ENCODE measurements around the gene CMTM2.
"Not testable (repeated sequence)": the region's sequence is repeated elsewhere in the genome, so short reads cannot be mapped to it uniquely, and the experiment has no call there.

CMTM2 gene

GRCh38 chr16:66553223-66553622, 26.0 kb upstream of the CMTM2 start:
- 90 to 94% methylated on average over 8 of the region's 8 CpGs for whole genome bisulfite sequencing, 2 experiments
- H3K36me3 ChIP-seq (ENCODE audit: control insufficient read depth, insufficient read depth, low read length): no peaks in the 10 kb centered on the region
- H3K4me3 ChIP-seq (ENCODE audit: insufficient read depth, low read depth, low read length): no peak overlapping the region
- H3K4me1 ChIP-seq (ENCODE audit: control insufficient read depth, insufficient read depth, low read length): no peaks in the 10 kb centered on the region
- H3K27ac ChIP-seq (ENCODE audit: insufficient read depth, low read depth, low read length, poor library complexity, severe bottlenecking): no peak overlapping the region
- no peaks in the 10 kb centered on the region for H3K9me3 ChIP-seq (ENCODE audit: control insufficient read depth, low read length)
- peaks cover 13% of the 10 kb centered on the region for H3K27me3 ChIP-seq (ENCODE audit: control insufficient read depth, insufficient read depth, low read length, poor library complexity, severe bottlenecking)

- Histone ChIP-seq H3K36me3 (ENCODE audit: control insufficient read depth, insufficient read depth, low read length) (no peaks in the 10 kb centered on the region), H3K9me3 (ENCODE audit: control insufficient read depth, low read length) (no peaks in the 10 kb centered on the region), H3K27ac (ENCODE audit: insufficient read depth, low read depth, low read length, poor library complexity, severe bottlenecking) (no peak overlapping the region), H3K4me1 (ENCODE audit: control insufficient read depth, insufficient read depth, low read length) (no peaks in the 10 kb centered on the region), H3K27me3 (ENCODE audit: control insufficient read depth, insufficient read depth, low read length, poor library complexity, severe bottlenecking) (peaks cover 13% of the 10 kb centered on the region), H3K4me3 (ENCODE audit: insufficient read depth, low read depth, low read length) (no peak overlapping the region)
- 95% methylated on average over 3 of the region's 3 CpGs for WGBS, 2 experiments
Observed at GRCh38 chr16:66554021-66554420, 25.2 kb upstream of the CMTM2 start.

GRCh38 chr16:66554495-66554894, 24.8 kb upstream of the CMTM2 start:
- no peak overlapping the region for H3K27ac ChIP-seq (ENCODE audit: insufficient read depth, low read depth, low read length, poor library complexity, severe bottlenecking)
- 95 to 98% methylated on average over 6 of the region's 6 CpGs for WGBS, 2 experiments

GRCh38 chr16:66560107-66560506, 19.2 kb upstream of the CMTM2 start:
- no peaks in the 10 kb centered on the region for H3K27me3 ChIP-seq (ENCODE audit: control insufficient read depth, insufficient read depth, low read length, poor library complexity, severe bottlenecking)
- H3K4me3 ChIP-seq (ENCODE audit: insufficient read depth, low read depth, low read length): no peak overlapping the region
- no peaks in the 10 kb centered on the region for H3K9me3 ChIP-seq (ENCODE audit: control insufficient read depth, low read length)
- no peak overlapping the region for H3K27ac ChIP-seq (ENCODE audit: insufficient read depth, low read depth, low read length, poor library complexity, severe bottlenecking)
- H3K36me3 ChIP-seq (ENCODE audit: control insufficient read depth, insufficient read depth, low read length): no peaks in the 10 kb centered on the region
- 89 to 90% methylated on average over 1 of the region's 1 CpG for WGBS, 2 experiments
- H3K4me1 ChIP-seq (ENCODE audit: control insufficient read depth, insufficient read depth, low read length): no peaks in the 10 kb centered on the region

More at GRCh38 chr16:66554495-66554894, 24.8 kb upstream of the CMTM2 start:
- Histone ChIP-seq H3K4me3 (ENCODE audit: insufficient read depth, low read depth, low read length) (no peak overlapping the region), H3K9me3 (ENCODE audit: control insufficient read depth, low read length) (no peaks in the 10 kb centered on the region), H3K27me3 (ENCODE audit: control insufficient read depth, insufficient read depth, low read length, poor library complexity, severe bottlenecking) (peaks cover 13% of the 10 kb centered on the region), H3K4me1 (ENCODE audit: control insufficient read depth, insufficient read depth, low read length) (no peaks in the 10 kb centered on the region), H3K36me3 (ENCODE audit: control insufficient read depth, insufficient read depth, low read length) (no peaks in the 10 kb centered on the region)

DNA sequence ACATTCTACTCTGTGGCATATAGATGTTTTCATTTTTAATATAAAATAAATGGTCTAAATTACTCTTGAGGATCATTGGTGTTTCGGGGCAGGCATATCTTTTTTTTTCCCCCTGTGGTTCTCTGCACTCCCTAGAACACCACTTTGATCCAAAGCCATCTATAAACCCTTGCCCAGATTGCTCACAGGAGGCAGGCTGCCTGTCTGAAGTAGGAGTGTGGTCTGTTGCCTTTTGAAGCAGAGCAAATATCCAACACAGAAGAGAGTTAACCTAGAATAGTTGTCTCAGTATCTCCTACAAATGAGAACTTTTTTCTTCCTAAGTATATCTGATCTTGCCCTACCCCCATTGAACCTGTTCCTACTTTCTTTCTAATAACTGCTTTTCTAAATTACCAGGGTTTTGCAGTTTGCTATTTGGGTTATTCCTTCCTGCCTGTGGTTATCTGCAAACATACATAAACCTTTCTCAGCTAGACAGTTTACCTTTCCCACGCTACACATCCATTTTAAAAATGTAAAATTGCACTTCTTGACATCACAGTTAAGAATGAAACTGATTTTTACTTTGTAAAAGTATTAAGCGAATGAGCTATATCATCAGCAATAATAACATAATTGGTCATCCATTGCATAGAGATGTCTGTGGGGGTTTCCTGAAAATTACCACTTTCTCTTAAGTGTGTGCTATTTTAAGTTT, 17.7 kb upstream of the CMTM2 start:
- 97 to 100% methylated on average over 2 to 3 of the region's 3 CpGs for WGBS, 2 experiments
- H3K36me3 ChIP-seq (ENCODE audit: control insufficient read depth, insufficient read depth, low read length): no peaks in the 10 kb centered on the region
- H3K4me3 ChIP-seq (ENCODE audit: insufficient read depth, low read depth, low read length): no peak overlapping the region
- H3K27ac ChIP-seq (ENCODE audit: insufficient read depth, low read depth, low read length, poor library complexity, severe bottlenecking): no peak overlapping the region
- H3K4me1 ChIP-seq (ENCODE audit: control insufficient read depth, insufficient read depth, low read length): no peaks in the 10 kb centered on the region
- H3K9me3 ChIP-seq (ENCODE audit: control insufficient read depth, low read length): no peaks in the 10 kb centered on the region
- no peaks in the 10 kb centered on the region for H3K27me3 ChIP-seq (ENCODE audit: control insufficient read depth, insufficient read depth, low read length, poor library complexity, severe bottlenecking)

DNA sequence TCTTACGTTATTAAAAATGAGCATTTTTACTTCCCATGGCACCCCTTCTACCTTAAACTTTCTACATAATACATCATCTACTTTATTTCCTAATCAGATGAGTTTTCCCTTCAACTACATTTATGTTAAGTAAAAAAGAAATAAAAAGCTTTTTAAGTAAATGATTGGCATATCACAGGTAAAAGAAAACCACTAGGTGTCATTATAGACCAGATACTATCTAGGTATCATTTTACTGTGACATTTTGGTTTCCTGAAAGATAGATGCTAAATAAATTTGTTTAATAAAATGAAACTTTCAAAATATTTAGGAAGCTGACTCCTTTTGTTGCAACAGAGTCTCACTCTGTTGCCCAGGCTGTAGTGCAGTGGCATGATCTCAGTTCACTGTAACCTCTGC, 16.9 kb upstream of the CMTM2 start:
- WGBS, 2 experiments: 94 to 100% methylated on average over 1 of the region's 1 CpG
- Histone ChIP-seq H3K36me3 (ENCODE audit: control insufficient read depth, insufficient read depth, low read length) (no peaks in the 10 kb centered on the region), H3K27me3 (ENCODE audit: control insufficient read depth, insufficient read depth, low read length, poor library complexity, severe bottlenecking) (no peaks in the 10 kb centered on the region), H3K4me3 (ENCODE audit: insufficient read depth, low read depth, low read length) (no peak overlapping the region), H3K27ac (ENCODE audit: insufficient read depth, low read depth, low read length, poor library complexity, severe bottlenecking) (no peak overlapping the region), H3K4me1 (ENCODE audit: control insufficient read depth, insufficient read depth, low read length) (no peaks in the 10 kb centered on the region), H3K9me3 (ENCODE audit: control insufficient read depth, low read length) (no peaks in the 10 kb centered on the region)

GRCh38 chr16:66562986-66563385, 16.3 kb upstream of the CMTM2 start:
- H3K27me3 ChIP-seq (ENCODE audit: control insufficient read depth, insufficient read depth, low read length, poor library complexity, severe bottlenecking): no peaks in the 10 kb centered on the region
- H3K27ac ChIP-seq (ENCODE audit: insufficient read depth, low read depth, low read length, poor library complexity, severe bottlenecking): no peak overlapping the region
- H3K36me3 ChIP-seq (ENCODE audit: control insufficient read depth, insufficient read depth, low read length): no peaks in the 10 kb centered on the region
- 88 to 96% methylated on average over 1 to 2 of the region's 2 CpGs for WGBS, 2 experiments
- H3K4me1 ChIP-seq (ENCODE audit: control insufficient read depth, insufficient read depth, low read length): no peaks in the 10 kb centered on the region
- no peaks in the 10 kb centered on the region for H3K9me3 ChIP-seq (ENCODE audit: control insufficient read depth, low read length)
- no peak overlapping the region for H3K4me3 ChIP-seq (ENCODE audit: insufficient read depth, low read depth, low read length)

- Histone ChIP-seq H3K27me3 (ENCODE audit: control insufficient read depth, insufficient read depth, low read length, poor library complexity, severe bottlenecking) (no peaks in the 10 kb centered on the region), H3K36me3 (ENCODE audit: control insufficient read depth, insufficient read depth, low read length) (no peaks in the 10 kb centered on the region), H3K4me3 (ENCODE audit: insufficient read depth, low read depth, low read length) (no peak overlapping the region), H3K27ac (ENCODE audit: insufficient read depth, low read depth, low read length, poor library complexity, severe bottlenecking) (no peak overlapping the region), H3K4me1 (ENCODE audit: control insufficient read depth, insufficient read depth, low read length) (no peaks in the 10 kb centered on the region), H3K9me3 (ENCODE audit: control insufficient read depth, low read length) (no peaks in the 10 kb centered on the region)
- 90 to 94% methylated on average over 2 of the region's 2 CpGs for WGBS, 2 experiments
Observed at GRCh38 chr16:66563574-66564334, 15.5 kb upstream of the CMTM2 start.

GRCh38 chr16:66566051-66566901, 13.0 kb upstream of the CMTM2 start, which contains the start of gene CMTM1:
Gene CMTM1, plus strand, starts transcription at chr16:66566439. Its CDS starts 75 bp downstream, at chr16:66566514.
- WGBS, 2 experiments: 95 to 96% methylated on average over 54 of the region's 54 CpGs
- no peaks in the 10 kb centered on the region for H3K4me1 ChIP-seq (ENCODE audit: control insufficient read depth, insufficient read depth, low read length)
- no peaks in the 10 kb centered on the region for H3K27me3 ChIP-seq (ENCODE audit: control insufficient read depth, insufficient read depth, low read length, poor library complexity, severe bottlenecking)
- H3K9me3 ChIP-seq (ENCODE audit: control insufficient read depth, low read length): no peaks in the 10 kb centered on the region
- H3K27ac ChIP-seq (ENCODE audit: insufficient read depth, low read depth, low read length, poor library complexity, severe bottlenecking): no peak within 1 kb of the TSS
- no peak within 1 kb of the TSS for H3K4me3 ChIP-seq (ENCODE audit: insufficient read depth, low read depth, low read length)
- no peaks in the 10 kb centered on the region for H3K36me3 ChIP-seq (ENCODE audit: control insufficient read depth, insufficient read depth, low read length)

- WGBS, 2 experiments: 80 to 96% methylated on average over 1 to 2 of the region's 3 CpGs
- H3K27me3 ChIP-seq (ENCODE audit: control insufficient read depth, insufficient read depth, low read length, poor library complexity, severe bottlenecking); H3K4me1 ChIP-seq (ENCODE audit: control insufficient read depth, insufficient read depth, low read length); H3K4me3 ChIP-seq (ENCODE audit: insufficient read depth, low read depth, low read length); H3K9me3 ChIP-seq (ENCODE audit: control insufficient read depth, low read length); H3K27ac ChIP-seq (ENCODE audit: insufficient read depth, low read depth, low read length, poor library complexity, severe bottlenecking); H3K36me3 ChIP-seq (ENCODE audit: control insufficient read depth, insufficient read depth, low read length): not testable (repeated sequence)
Observed at GRCh38 chr16:66567270-66567669, 12.0 kb upstream of the CMTM2 start.
